DOHH2 (cell line): Measurements from ENCODE around the gene TRAP1.

Experiments
- H3F3A ChIP-seq: fragments of 200-600 bp; sonication (generic), shearing (Covaris generic); 2 replicates; pipeline ENCODE4 v1.6.0; 2016; ENCODE audit warnings: antibody characterized with exemption, mild to moderate bottlenecking; ENCODE audit not compliant: control insufficient read depth, insufficient read depth
- H3K27ac ChIP-seq: fragments of 200-600 bp; sonication (generic); 2 replicates; pipeline ENCODE4 v1.5.1; 2014; ENCODE audit warnings: low read depth, mild to moderate bottlenecking, low read length, moderate library complexity
- H3K27me3 ChIP-seq: fragments of 200-600 bp; sonication (generic); 2 replicates; pipeline ENCODE4 v1.6.1; 2014; ENCODE audit warnings: mild to moderate bottlenecking, low read length, mixed read lengths; ENCODE audit not compliant: control insufficient read depth
- H3K36me3 ChIP-seq: fragments of 200-600 bp; sonication (generic); 2 replicates; pipeline ENCODE4 v1.6.1; 2014; ENCODE audit warnings: mild to moderate bottlenecking, low read length, moderate library complexity, mixed read lengths; ENCODE audit not compliant: control insufficient read depth
- H3K4me1 ChIP-seq: fragments of 200-600 bp; sonication (generic); 2 replicates; pipeline ENCODE4 v1.6.1; 2014; ENCODE audit warnings: mild to moderate bottlenecking, low read length, mixed read lengths; ENCODE audit not compliant: control insufficient read depth
- H3K4me2 ChIP-seq: fragments of 200-600 bp; sonication (generic); 2 replicates; pipeline ENCODE4 v1.6.0; 2014; ENCODE audit warnings: mild to moderate bottlenecking, low read length, moderate library complexity
- H3K4me3 ChIP-seq: fragments of 200-600 bp; sonication (generic); 2 replicates; pipeline ENCODE4 v1.5.1; 2014; ENCODE audit warnings: mild to moderate bottlenecking, low read length, mixed read lengths
- H3K79me2 ChIP-seq: fragments of 200-600 bp; sonication (generic); 2 replicates; pipeline ENCODE4 v1.6.1; 2014; ENCODE audit warnings: mild to moderate bottlenecking, low read length, mixed read lengths; ENCODE audit not compliant: control insufficient read depth
- H3K9me2 ChIP-seq: fragments of 200-600 bp; sonication (generic); replicated peaks from 2 replicates; pipeline ENCODE4 v1.6.1; 2014; ENCODE audit warnings: mild to moderate bottlenecking, low read length, mixed read lengths; ENCODE audit not compliant: control insufficient read depth
- H3K9me3 ChIP-seq: fragments of 200-600 bp; sonication (generic); 2 replicates; pipeline ENCODE4 v1.6.1; 2014; ENCODE audit warnings: antibody characterized with exemption, low read length, mixed read lengths; ENCODE audit not compliant: control insufficient read depth, insufficient read depth
- H4K20me1 ChIP-seq: fragments of 200-600 bp; sonication (generic); 2 replicates; pipeline ENCODE4 v1.6.0; 2014; ENCODE audit warnings: low read depth, mild to moderate bottlenecking, antibody characterized with exemption, low read length, moderate library complexity; ENCODE audit not compliant: control insufficient read depth, insufficient read depth
- EZH2phosphoT487 ChIP-seq: fragments of 200-600 bp; sonication (generic); IDR thresholded peaks from 2 replicates; pipeline ENCODE4 v1.6.1; 2017; ENCODE audit warnings: borderline replicate concordance, mild to moderate bottlenecking, antibody characterized with exemption, low read length, moderate library complexity, mixed read lengths
- TF ChIP-seq, protein P1 (sequence below): fragments of 200-600 bp; sonication (generic); IDR thresholded peaks from one replicate; pipeline ENCODE4 v1.5.1; 2014; ENCODE audit warnings: antibody characterized with exemption, mild to moderate bottlenecking, low read depth, low read length; ENCODE audit not compliant: poor library complexity, severe bottlenecking

The TRAP1 gene

DNA sequence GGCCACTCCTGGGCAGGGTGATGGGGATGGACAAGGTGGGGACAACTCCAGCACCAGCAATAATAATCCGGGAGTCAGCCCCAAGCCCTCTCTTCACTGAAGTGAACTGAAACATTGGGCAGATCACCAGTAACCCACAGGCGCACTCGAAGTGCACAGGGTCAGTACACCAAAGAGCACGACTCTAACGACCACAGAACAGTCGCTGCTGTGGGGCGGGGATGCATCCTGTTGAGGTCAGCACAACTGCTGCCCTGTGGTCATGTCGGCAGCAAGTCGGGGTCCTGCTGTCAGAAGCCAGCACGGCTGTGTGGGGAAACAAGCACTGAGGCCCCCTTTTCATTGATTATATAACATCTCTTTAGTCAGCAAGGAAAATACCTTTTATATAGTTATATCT, 48.2 kb downstream of the TRAP1 start:
- H3K79me2 ChIP-seq = no peaks in the 10 kb centered on the region
- TF ChIP-seq EZH2phosphoT487 = no peak
- TF ChIP-seq, protein P1, sequence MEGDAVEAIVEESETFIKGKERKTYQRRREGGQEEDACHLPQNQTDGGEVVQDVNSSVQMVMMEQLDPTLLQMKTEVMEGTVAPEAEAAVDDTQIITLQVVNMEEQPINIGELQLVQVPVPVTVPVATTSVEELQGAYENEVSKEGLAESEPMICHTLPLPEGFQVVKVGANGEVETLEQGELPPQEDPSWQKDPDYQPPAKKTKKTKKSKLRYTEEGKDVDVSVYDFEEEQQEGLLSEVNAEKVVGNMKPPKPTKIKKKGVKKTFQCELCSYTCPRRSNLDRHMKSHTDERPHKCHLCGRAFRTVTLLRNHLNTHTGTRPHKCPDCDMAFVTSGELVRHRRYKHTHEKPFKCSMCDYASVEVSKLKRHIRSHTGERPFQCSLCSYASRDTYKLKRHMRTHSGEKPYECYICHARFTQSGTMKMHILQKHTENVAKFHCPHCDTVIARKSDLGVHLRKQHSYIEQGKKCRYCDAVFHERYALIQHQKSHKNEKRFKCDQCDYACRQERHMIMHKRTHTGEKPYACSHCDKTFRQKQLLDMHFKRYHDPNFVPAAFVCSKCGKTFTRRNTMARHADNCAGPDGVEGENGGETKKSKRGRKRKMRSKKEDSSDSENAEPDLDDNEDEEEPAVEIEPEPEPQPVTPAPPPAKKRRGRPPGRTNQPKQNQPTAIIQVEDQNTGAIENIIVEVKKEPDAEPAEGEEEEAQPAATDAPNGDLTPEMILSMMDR = no peak
- H4K20me1 ChIP-seq = no peaks in the 10 kb centered on the region; the same call in 1 of the 2 replicates
- no peaks in the 10 kb centered on the region for H3K9me2 ChIP-seq
- H3K4me2 ChIP-seq = no peak overlapping the region
- peaks cover 12% of the 10 kb centered on the region for H3F3A ChIP-seq
- H3K4me1 ChIP-seq = no peaks in the 10 kb centered on the region
- H3K27me3 ChIP-seq = no peaks in the 10 kb centered on the region
- peaks cover 80% of the 10 kb centered on the region for H3K36me3 ChIP-seq
- no peak overlapping the region for H3K4me3 ChIP-seq
- H3K9me3 ChIP-seq = no peaks in the 10 kb centered on the region
- no peak overlapping the region for H3K27ac ChIP-seq

DNA sequence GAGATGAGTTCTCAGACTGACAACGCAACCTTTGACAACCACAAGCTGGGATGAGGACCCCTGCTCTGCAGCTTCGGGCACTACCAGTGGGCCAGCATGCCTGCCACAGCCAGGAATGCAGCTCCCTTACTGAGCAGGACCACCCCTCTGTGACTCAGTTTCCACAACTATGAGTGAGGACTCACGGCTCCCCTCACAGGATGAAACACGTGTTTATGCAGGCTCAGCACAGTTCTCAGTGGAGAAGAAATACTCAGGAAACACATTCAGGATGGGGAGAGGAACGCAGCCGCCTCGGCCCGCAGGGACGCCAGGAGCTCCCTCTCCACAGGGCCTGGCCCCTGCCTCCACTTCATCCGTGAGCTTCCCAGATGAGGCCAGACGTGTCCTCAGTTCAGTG, 48.7 kb downstream of the TRAP1 start:
- Histone ChIP-seq H3K9me3 (no peaks in the 10 kb centered on the region), H3K4me1 (no peaks in the 10 kb centered on the region), H3K9me2 (no peaks in the 10 kb centered on the region), H3K79me2 (no peaks in the 10 kb centered on the region), H3F3A (peaks cover 12% of the 10 kb centered on the region), H3K4me2 (no peak overlapping the region), H3K36me3 (peaks cover 77% of the 10 kb centered on the region), H3K4me3 (no peak overlapping the region), H3K27ac (no peak overlapping the region), H4K20me1 (no peaks in the 10 kb centered on the region; the same call in 1 of the 2 replicates), H3K27me3 (no peaks in the 10 kb centered on the region)
- TF ChIP-seq EZH2phosphoT487 = no peak
- TF ChIP-seq, protein P1 = no peak

DNA sequence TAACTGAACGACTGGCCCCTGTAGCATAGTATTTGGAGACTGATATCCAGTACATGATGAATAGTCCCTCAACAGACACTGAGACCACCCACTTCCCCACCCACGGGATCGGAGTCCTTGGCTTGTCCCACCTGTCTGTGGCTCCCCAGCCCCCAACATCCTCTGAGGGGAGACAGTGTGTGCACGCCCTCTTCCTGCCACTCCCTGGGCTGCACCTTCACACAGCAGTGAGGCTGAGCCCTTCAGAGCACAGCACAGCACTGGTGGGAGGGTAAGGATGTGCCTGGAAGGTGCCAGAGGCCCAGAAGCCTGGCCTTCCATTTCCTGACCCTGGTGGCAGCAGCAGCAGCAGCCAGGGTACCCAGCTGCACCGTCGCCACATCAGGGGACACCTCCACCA, 51.8 kb downstream of the TRAP1 start:
- no peaks in the 10 kb centered on the region for H3K27me3 ChIP-seq
- no peaks in the 10 kb centered on the region for H3K79me2 ChIP-seq
- H3K36me3 ChIP-seq = peaks cover 81% of the 10 kb centered on the region
- H3K4me3 ChIP-seq = no peak overlapping the region
- TF ChIP-seq, protein P1 = peak; percentile 42
- TF ChIP-seq EZH2phosphoT487 = no peak
- no peak overlapping the region for H3K4me2 ChIP-seq
- H3K9me3 ChIP-seq = no peaks in the 10 kb centered on the region
- H4K20me1 ChIP-seq = no peaks in the 10 kb centered on the region; the same call in 1 of the 2 replicates
- H3K4me1 ChIP-seq = no peaks in the 10 kb centered on the region
- H3F3A ChIP-seq = peaks cover 23% of the 10 kb centered on the region
- H3K9me2 ChIP-seq = no peaks in the 10 kb centered on the region
- H3K27ac ChIP-seq = no peak overlapping the region
